ENCODE measurements around the gene DNAJC16.

The DNAJC16 gene

GRCh38 chr1:15568387-15569073 lies 41.9 kb downstream of the DNAJC16 start:
- Histone ChIP-seq H3K27me3 (no peaks in the 10 kb centered on the region), H3K36me3 (peaks cover 57 to 81% (median 65%) of the 10 kb centered on the region in 3 donors), H3K9me3 (no peaks in the 10 kb centered on the region), H3K27ac (no peak overlapping the region), H3K4me3 (no peak overlapping the region), H3K4me1 (no peaks in the 10 kb centered on the region)
- TF ChIP-seq CTCF (IDR thresholded peaks at IDR 0.05): no peak
- intact Hi-C loops (cut with DNase I; ENCODE audit: low total_unique reads): no loop called here
- DNase-seq: no peak

GRCh38 chr1:15570861-15571260 lies 44.2 kb downstream of the DNAJC16 start:
- H3K4me1 ChIP-seq: no peaks in the 10 kb centered on the region
- no peak overlapping the region for H3K27ac ChIP-seq
- intact Hi-C loops (cut with DNase I; ENCODE audit: low total_unique reads): no loop called here
- H3K27me3 ChIP-seq: no peaks in the 10 kb centered on the region
- H3K36me3 ChIP-seq: peaks cover 40 to 60% (median 42%) of the 10 kb centered on the region in 3 donors
- DNase-seq: no peak
- no peak overlapping the region for H3K4me3 ChIP-seq
- no peak for TF ChIP-seq CTCF (IDR thresholded peaks at IDR 0.05)
- no peaks in the 10 kb centered on the region for H3K9me3 ChIP-seq

GRCh38 chr1:15571266-15571665 lies 44.6 kb downstream of the DNAJC16 start:
- Histone ChIP-seq H3K27ac (no peak overlapping the region), H3K9me3 (no peaks in the 10 kb centered on the region), H3K4me3 (no peak overlapping the region), H3K27me3 (no peaks in the 10 kb centered on the region), H3K4me1 (no peaks in the 10 kb centered on the region), H3K36me3 (peaks cover 36 to 56% (median 38%) of the 10 kb centered on the region in 3 donors)
- intact Hi-C loops (cut with DNase I; ENCODE audit: low total_unique reads): no loop called here
- DNase-seq: no peak
- no peak for TF ChIP-seq CTCF (IDR thresholded peaks at IDR 0.05)

- DNase-seq: peak in 1 of 2 donors; percentile 25
- Histone ChIP-seq H3K9me3 (no peaks in the 10 kb centered on the region), H3K27me3 (no peaks in the 10 kb centered on the region), H3K4me1 (no peaks in the 10 kb centered on the region), H3K4me3 (no peak overlapping the region), H3K36me3 (peaks cover 14 to 34% (median 16%) of the 10 kb centered on the region in 3 donors), H3K27ac (no peak overlapping the region)
- TF ChIP-seq CTCF (IDR thresholded peaks at IDR 0.05): no peak
- intact Hi-C loops (cut with DNase I; ENCODE audit: low total_unique reads): loop anchor here (2.0 kb wide), 1 partner anchor 43 kb away; the partner anchor contains the start of gene DDI2
Measured at GRCh38 chr1:15573477-15573876, 46.8 kb downstream of the DNAJC16 start.

- Histone ChIP-seq H3K27ac (no peak overlapping the region), H3K4me3 (no peak overlapping the region), H3K36me3 (peaks cover 5 to 21% (median 6%) of the 10 kb centered on the region in 3 donors), H3K9me3 (no peaks in the 10 kb centered on the region), H3K4me1 (no peaks in the 10 kb centered on the region), H3K27me3 (no peaks in the 10 kb centered on the region)
- TF ChIP-seq CTCF (IDR thresholded peaks at IDR 0.05): no peak
- intact Hi-C loops (cut with DNase I; ENCODE audit: low total_unique reads): no loop called here
- DNase-seq: no peak
Measured at GRCh38 chr1:15574741-15575140, 48.1 kb downstream of the DNAJC16 start.

Measured in tibial artery (tissue), 4 donors.